ENCODE measurements around the gene PACS1.
"Not testable (repeated sequence)": the region's sequence is repeated elsewhere in the genome, so short reads cannot be mapped to it uniquely, and the experiment has no call there.

PACS1 gene

DNA sequence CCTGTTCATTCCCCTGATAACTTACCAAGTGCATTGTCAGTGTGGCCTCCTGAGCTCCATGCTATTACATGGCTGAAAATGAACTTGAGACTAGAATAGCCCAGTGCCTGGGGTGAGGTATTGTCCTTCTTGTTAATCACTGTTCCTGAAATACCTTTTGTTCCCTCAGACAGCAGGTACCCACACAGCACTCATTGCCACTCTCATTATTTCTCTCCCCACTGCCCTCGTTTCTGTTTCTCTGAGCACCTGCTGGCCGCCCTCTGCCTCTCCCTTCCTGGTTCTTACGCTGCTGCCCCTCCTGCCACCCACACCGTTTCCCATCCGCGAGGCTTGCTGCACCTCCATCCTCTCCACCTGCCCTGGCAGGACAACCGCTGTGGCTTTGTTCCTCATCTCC is 161.5 kb downstream of the PACS1 start:
- DNase-seq, result peak; percentile 87

DNA sequence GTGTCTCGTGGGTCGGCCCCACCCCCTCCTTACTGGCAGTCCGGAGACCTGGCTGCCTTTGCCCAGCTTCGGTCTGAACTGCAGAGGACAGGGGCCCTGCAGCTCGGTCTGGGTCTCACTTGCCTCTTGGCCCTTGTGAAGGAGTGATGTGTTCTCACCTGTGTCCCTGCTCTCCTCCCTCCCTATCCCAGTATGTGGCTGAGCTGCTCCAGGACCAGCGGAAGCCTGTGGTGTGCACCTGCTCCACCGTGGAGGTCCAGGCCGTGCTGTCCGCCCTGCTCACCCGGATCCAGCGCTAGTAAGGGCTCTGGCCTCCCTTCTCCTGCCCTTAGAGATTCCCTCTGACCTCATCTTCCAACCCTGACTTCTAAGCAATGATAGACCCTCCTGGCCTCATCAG is 162.7 kb downstream of the PACS1 start:
- no peak for DNase-seq

DNA sequence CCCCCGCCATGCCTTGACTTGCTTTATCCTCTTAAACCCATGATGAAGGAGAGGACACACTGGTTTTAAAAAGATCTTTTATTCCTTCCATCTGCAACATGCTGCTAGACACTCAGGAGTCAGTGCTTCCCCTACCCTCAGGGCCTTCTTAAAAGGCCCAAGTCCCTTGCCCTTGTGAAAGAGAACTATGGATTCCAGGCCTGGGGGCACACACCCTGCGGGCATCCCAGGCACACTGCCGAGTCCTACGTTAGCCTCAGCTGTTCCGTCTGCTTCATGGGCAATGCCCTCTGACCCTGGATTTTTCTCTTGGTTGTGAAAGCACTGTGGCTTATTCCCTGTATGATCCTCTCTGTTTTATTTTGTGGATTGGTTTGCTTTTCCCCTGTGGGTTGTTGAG is 163.2 kb downstream of the PACS1 start:
- no peak for DNase-seq

DNA sequence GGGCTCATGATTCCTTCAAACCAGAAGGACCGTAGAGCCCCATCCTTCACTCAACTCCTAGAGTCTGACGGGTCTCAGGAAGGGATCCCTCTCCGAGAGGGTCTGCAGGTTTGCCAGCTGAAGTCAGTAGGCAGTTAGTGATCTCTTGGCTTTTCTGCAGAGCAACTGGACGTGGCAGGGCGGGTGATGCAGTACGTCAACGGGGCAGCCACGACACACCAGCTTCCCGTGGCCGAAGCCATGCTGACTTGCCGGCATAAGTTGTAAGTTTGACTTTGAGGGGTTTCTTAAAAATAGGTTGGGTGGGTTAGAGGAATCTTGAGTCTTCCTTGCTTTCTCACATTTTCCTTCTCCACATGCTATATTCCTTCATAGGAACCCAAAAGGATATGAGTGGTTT is 165.1 kb downstream of the PACS1 start:
- no peak for DNase-seq

DNA sequence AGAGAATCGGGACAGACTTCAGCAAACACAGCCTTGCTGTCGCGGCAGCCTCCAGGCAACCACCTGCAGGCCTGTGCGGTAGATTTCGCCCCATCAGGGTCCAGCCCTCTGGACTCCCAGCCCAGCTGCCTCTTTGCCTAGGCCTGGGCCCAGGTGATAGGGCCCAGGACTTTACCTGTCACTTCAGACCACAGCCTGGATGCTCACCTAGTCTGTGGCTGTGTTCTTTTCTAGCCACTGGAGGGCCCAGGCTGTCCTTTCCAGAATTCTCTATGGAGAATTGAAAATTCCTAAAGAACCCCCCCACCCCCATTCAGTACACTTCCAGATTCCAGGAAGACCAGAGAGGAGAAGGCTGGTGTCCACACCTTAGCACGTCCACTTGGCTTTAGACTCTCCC is 167.8 kb downstream of the PACS1 start:
- no peak for DNase-seq

DNA sequence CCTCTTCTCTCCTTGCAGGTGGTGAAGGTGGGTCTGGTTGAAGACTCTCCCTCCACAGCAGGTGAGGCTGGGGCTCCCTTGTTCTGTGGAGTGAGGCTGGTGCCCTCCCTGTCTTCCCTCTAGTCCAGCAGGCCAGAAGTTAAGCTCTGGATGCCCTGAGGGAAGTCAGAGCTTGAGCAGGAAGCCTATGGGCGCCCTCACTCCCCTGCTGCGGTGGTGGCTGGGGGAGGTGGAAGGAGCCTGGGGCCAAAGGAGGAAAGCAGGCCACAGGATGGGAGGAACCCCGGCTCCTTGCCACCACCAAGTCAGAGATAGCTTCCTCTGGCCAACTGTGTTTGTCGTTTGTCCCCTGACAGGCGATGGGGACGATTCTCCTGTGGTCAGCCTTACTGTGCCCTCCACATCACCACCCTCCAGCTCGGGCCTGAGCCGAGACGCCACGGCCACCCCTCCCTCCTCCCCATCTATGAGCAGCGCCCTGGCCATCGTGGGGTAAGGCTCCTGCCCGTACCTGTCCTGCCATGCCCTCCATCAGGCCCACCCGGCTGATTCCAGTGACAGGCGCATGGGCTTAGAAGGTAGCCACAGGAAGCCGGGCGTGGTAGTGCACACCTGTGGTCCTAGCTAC is 168.8 kb downstream of the PACS1 start:
- no peak for DNase-seq

DNA sequence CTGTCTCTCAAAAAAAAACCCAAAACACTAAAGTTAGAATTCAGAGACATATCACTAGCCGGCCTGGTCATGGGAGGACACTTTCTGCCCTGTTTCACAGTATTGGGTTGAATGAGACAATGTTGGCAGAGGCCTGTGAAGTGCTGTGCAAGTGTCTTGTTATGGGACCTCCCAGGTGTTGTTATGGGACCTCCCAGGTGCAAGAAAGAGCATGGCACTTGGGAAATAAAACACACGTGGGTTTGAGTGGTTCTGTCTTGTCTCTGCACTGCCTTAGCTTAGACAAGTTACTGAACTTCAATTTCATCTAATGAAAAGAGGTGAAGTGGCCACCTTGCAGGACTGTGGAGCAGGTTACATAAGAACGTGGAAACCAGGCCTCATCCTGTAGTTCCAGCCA is 169.4 kb downstream of the PACS1 start:
- DNase-seq, result no peak

DNA sequence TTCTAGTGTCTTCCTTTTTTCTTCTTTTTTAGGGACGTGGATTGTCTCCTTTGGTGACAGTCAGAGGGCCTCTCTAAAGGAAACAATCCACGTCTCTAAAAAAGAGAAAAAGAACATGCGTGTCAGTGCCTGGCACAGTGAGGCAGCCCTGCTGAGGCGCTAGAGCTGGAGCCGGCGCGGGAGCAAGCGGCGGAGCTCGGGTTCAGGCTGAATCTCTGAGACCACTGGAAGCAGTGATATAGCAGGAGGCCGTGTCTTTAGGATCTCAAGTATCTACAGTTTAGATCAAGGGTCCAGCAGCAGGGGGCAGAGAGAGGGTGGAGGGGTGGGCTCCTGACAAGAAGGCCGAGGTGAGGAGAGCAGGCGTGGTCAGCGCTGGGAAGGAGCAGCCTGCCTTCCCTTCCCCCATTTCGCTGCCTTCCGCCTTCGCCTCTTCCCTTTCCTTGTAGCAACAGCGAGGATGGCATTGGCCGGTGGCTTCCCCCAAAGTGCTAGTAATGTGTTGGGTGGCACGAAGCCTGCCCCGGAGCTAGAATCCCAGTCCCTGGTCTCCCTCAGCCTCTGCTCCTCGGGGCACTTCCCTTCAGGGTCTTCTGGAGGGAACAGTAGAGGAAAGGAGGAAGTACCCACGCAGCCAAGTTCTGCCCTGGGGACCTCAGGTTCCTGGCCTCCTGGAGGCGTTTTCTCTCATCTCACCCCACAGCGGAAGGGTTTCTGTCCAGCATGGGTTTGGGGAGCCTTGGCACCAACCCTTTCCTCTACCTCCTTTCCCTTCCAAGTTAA is 170.1 kb downstream of the PACS1 start:
- no peak for DNase-seq

DNA sequence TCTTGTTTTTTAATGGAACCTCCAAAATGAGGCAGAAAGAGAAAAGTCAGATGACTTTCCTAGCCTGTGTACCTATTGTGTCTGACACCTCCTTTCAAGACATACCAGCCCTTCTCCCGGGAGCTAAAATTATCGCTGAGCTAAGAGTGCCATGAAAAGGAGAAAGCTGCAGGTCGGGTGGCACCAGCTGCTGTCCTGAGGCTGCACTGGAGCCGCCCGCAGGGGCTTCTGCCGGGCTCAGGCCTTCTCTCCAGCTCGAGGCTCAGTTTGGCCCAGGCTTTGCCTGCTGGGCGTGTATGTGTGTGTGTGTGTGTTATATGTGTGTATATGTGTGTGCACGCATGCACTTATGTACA is 170.7 kb downstream of the PACS1 start:
- no peak for DNase-seq

DNA sequence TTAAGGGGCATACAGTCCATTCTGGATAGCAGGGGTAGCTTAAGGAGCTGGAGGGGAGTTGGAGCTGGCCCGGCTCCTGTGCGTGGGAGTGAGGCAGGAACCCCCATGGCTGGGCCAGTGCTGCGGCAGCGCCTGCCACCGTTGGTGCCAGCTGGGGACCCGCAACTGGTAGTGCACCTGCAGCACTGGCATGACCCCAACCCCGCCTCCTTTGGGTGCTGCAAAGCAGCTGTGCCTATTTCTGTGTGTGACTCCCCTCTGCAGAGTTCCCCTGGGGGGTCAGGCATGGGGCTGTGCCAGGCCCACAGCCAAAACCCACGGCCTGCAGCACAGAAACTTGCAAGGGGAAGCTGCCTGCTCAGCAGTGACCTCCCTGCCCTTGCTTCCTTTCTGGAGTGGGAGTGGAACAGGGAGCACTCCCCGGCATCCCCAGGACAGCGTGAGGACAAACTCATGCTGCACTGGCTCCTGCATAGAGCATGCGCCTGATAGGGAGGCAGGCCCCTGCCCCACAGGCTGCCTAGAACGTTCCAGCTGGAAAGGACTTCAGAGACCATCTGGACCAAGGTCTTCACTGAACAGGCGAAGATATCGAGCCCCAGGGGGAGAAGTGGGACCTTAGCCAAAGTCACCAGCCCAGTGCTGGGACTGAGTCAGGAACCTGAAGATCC is 172.2 kb downstream of the PACS1 start:
- no peak for DNase-seq

DNA sequence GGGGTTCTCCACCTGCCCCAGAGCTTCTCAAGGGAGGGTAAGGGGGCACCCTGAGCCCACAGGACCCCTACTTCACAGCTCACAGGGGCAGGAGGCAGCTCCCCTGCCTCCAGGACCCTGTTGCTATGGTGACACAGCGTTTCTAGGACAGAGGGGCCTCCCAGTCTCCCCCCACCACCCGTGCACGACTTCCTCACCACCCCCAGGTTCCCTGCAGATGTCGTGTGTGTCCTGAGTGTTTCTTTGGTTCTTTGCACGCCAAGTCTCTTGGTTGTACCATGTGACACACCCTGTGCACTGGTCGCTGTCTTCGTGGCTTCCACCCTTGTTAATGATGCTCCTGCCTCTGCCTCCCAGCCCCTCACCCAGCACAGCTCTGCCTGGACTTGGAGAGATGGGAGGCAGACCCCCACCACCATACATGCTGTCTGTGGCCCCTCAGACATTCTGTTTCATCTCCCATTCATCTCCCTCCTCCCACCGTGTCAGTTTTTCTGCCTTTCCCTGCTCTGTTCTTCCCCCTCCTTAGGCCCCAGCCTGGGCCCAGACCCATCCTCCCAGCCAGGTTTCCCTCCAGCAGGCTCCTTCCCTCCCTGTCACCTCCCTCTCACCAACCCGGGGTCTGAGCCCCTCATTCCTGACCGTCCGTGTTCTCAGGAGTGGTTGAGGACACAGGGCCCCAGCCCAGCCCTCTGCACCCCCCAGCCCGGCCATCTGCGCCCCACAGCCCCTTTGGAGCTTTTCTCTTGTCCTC is 173.9 kb downstream of the PACS1 start:
- DNase-seq, result no peak

DNA sequence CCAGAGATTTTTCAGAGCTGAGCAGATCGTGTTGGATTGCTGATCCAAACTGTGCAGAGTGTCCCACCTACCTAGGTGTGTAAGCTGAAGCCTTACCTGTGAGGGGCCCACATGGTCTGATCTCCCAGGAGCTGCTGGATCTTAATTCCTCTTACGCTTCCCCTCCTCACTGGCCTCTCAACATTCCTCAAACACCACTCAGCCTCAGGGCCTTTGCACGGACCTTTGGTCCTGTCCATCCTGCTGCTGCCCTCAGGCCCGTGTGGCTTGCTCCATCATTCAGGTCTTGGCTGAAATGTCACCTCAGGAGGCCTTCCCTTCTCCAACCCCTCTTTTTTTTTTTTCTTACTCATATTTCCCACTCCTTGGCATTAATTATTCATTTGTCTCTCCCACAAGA is 177.2 kb downstream of the PACS1 start:
- no peak for DNase-seq

DNA sequence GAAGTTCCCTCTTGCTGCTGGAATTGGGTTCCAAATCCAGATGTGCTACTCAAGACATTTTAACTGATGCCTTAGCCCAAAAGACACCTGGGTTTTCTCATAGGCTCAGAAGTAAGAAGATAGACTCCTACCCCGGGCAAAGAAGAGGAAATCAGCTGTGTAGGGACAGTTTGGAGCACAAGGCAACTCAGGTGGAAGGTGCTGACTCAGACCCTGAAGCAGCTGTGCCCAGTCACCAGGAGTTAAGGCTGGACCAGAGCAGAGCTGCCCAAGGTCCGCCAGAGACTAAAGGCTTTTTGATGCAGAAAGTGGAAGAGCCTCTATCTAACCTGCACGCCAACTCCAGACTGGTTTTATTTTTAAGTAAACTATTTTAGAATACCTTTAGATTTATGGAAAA is 177.7 kb downstream of the PACS1 start:
- DNase-seq, result no peak

DNA sequence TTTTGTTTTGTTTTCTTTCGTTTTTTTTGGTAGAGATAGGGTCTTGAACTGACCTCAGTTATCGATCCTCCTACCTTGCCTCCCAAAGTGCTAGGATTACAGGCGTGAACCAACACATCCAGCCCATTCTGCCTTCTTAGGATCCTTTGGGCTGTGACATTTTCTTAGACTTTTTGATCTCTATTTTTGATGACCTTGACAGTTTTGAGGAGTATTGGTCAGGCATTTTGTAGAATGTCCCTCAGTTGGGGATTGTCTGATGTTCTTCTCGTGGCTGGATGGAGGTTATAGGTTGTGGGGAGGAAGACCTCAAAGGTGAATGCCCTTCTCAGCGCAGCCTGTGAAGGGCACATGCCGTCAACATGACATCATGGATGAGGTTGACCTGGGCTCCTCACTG is 178.8 kb downstream of the PACS1 start:
- DNase-seq, result no peak

DNA sequence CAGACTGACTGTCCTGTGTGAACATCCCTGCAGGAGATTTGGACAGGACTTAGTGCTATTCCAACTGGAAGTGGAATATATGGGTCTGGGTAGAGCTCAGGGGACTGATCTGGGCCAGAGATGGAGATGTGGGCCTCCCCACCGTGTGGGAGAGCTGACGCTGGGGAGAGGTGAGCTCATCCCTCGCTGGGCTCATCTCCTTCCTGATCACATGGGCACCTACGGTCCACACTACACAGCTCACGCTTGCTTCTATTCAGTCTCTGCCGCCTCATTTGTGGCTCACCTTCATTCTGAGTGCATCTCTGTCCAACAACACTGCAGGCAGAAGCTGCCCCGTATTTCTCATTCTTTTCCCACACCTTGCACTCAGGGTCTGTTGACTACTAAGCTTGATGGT is 181.7 kb downstream of the PACS1 start:
- DNase-seq, result no peak

DNA sequence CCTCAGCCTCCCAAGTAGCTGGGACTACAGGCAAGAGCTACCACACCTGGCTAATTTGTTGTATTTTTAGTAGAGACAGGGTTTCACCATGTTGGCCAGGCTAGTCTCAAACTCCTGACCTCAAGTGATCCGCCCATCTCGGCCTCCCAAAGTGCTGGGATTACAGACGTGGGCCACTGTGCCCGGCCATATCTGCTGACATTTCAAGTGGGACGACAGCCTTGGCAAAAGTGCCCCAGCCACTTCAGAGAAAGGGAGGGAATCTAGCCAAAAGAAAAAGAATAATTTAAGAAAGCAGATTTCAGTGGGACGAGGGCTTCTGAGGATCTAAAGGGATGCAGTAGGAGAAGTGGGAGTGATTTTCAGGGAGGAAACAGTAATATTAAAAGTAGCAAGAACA is 183.0 kb downstream of the PACS1 start:
- DNase-seq, result not testable (repeated sequence)

DNA sequence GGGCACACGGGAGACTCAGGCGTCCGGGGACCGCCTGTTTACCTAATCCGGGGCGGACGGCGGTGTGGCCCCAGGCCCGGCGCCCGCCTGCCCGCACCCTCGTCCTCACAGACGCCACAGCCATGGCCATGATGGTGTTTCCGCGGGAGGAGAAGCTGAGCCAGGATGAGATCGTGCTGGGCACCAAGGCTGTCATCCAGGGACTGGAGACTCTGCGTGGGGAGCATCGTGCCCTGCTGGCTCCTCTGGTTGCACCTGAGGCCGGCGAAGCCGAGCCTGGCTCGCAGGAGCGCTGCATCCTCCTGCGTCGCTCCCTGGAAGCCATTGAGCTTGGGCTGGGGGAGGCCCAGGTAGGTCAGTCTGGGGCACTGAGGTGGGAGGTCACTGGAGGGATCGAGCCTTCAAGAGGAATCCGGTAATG is 188.4 kb downstream of the PACS1 start:
- no peak for DNase-seq

DNA sequence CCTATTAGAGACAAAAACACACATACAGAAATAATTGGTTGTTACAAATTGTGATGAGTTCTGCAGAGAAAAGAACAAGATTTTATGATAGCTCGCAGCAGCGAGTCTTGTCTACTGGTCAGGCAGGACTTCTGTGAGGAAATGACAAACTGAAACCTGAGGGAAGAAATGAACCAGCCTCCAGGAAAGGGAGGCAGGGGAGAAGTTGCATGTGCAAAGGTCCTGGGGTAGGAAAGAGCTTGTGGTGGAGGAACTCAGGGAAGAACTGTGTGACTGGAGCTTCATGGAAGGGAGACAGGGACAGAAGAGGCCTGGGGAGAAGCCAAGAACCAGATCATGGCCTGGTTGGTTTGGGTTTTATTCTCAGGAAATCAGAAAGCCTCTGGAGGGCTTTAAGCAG is 189.2 kb downstream of the PACS1 start:
- DNase-seq, result no peak

DNA sequence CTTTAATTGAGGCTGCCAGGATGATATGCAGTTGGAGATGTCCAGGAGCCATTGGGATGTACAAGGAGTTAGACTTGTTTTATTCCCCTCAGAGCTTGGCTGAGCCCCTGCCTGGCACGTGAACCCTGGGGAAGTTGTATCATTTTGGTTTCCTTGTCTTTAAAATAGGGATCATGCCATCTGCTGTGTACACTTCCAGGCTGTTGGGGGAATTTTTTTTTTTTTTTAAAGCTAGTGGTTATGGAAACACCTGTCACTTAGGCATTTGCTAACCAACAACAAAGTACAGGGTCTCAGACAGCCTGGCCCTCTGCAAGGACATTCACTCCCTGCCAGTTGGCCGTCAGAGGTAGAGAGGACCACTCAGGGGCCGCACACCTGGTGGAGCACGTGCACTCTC is 189.9 kb downstream of the PACS1 start:
- DNase-seq, result no peak

DNA sequence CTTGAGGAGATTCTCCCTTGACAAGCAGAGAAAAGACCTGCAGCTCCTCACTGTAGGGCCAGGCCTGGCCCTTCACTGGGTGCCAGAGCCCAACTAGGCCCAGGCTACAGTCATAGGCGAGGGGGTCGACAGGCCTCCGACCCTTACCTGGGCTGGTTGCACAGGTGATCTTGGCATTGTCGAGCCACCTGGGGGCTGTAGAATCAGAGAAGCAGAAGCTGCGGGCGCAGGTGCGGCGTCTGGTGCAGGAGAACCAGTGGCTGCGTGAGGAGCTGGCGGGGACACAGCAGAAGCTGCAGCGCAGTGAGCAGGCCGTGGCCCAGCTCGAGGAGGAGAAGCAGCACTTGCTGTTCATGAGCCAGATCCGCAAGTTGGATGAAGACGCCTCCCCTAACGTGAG is 191.5 kb downstream of the PACS1 start:
- no peak for DNase-seq

DNA sequence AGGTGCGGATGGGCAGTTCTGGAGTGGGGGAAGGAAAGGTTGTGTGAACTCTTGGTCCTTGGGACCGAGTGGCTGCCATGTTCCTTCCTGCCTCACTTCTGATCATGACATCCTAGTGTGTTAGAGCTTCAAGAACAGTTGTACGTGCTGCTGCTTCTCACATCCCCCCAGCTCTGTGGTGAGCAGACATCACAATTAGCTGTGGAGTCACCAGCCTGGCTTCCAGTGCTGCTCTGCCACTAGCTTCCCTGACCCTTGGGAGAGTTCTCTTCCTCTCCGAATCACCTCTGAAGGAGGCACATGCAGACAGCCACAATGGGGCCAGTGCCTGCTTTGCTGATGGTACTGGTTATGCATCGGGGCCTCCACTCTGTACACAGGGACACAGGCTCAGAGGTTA is 192.1 kb downstream of the PACS1 start:
- DNase-seq, result no peak

DNA sequence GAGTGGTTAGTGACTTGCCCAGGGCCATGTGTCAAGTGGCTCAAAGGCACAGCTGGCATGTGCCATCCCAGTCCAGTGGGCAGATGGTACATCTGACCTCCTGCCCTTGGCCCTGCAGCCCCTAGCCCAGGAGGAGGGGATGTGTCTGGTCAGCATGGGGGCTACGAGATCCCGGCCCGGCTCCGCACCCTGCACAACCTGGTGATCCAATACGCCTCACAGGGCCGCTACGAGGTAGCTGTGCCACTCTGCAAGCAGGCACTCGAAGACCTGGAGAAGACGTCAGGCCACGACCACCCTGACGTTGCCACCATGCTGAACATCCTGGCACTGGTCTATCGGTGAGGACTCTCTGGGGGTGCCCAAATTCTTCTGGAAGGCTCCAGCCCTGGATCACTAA is 192.6 kb downstream of the PACS1 start:
- DNase-seq, result no peak

DNA sequence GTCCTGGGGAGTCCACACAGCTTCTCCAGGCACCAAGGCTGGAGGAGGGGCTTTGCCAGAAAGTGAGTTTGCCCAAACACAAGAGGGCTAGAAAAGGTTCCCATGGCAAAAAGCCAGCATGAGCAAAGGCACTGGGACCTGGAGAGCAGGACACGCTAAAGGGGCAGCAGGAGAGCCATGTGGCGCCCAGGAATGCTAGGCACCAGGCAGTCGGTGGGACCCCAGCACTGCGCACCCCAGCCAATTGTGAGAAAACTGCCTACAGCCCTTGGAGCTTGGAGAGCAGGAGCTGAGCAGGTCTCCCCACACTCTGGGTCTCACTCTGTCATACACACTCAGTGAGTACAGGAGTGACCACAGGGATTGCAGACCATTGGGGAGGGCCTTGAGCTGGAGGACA is 193.2 kb downstream of the PACS1 start:
- no peak for DNase-seq

DNA sequence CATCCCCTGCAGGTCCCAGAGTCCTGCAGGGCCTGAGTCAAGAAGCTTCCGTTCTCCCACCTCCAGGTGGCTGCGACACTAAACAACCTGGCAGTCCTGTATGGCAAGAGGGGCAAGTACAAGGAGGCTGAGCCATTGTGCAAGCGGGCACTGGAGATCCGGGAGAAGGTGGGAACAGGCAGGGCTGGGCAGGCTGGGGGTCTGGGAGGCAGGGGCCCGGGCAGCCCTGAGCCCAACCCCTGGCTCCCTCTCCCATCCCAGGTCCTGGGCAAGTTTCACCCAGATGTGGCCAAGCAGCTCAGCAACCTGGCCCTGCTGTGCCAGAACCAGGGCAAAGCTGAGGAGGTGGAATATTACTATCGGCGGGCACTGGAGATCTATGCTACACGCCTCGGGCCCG is 193.7 kb downstream of the PACS1 start:
- no peak for DNase-seq
